HEK293T (cell line): Measurements from ENCODE around the gene GJC3.
"Not testable (repeated sequence)": the region's sequence is repeated elsewhere in the genome, so short reads cannot be mapped to it uniquely, and the experiment has no call there.

Experiments
- CTCF ChIA-PET: fragments of 350-600 bp; formaldehyde crosslinking; extraction: SDS; loops from one replicate; lab custom pipeline; 2021; ENCODE audit warnings: antibody characterized with exemption, inconsistent platforms; lab: Yijun Ruan, JAX
- POLR2A ChIA-PET: fragments of 350-600 bp; formaldehyde crosslinking; extraction: SDS; loops from one replicate; lab custom pipeline; 2020; ENCODE audit warnings: antibody characterized with exemption, inconsistent platforms; lab: Yijun Ruan, JAX
- DNase-seq: peaks from one replicate; pipeline ENCODE4 v3.0.0; 2012; ENCODE audit warnings: mixed read lengths; ENCODE audit errors: extremely low spot score
- ARNT ChIP-seq: fragments of 450-650 bp; IDR thresholded peaks from 2 replicates; pipeline ENCODE4 v1.6.1; 2017; ENCODE audit warnings: mild to moderate bottlenecking
- BHLHE40 ChIP-seq: fragments of 450-650 bp; IDR thresholded peaks from 2 replicates; pipeline ENCODE4 v1.6.1; 2016; ENCODE audit warnings: mild to moderate bottlenecking, moderate library complexity, borderline replicate concordance
- CTBP1 ChIP-seq: fragments of 450-650 bp; IDR thresholded peaks from 2 replicates; pipeline ENCODE4 v1.6.1; 2016; ENCODE audit warnings: borderline replicate concordance
- ELF4 ChIP-seq: fragments of 450-650 bp; IDR thresholded peaks from 2 replicates; pipeline ENCODE4 v1.6.1; 2017; ENCODE audit warnings: antibody characterized with exemption
- FOXA1 ChIP-seq: fragments of 450-650 bp; IDR thresholded peaks from 2 replicates; pipeline ENCODE4 v1.6.1; 2016; ENCODE audit warnings: mild to moderate bottlenecking
- FOXK2 ChIP-seq: fragments of 450-650 bp; IDR thresholded peaks from 2 replicates; pipeline ENCODE4 v1.6.1; 2016; ENCODE audit warnings: mild to moderate bottlenecking
- FOXM1 ChIP-seq: fragments of 450-650 bp; IDR thresholded peaks from 2 replicates; pipeline ENCODE4 v1.6.1; 2017; ENCODE audit warnings: mild to moderate bottlenecking, borderline replicate concordance
- HDGF ChIP-seq: fragments of 450-650 bp; IDR thresholded peaks from 2 replicates; pipeline ENCODE4 v1.6.1; 2017; ENCODE audit warnings: antibody characterized with exemption, borderline replicate concordance
- L3MBTL2 ChIP-seq: fragments of 450-650 bp; conservative IDR thresholded peaks from 2 replicates; pipeline ENCODE4 v1.6.1; 2016; ENCODE audit warnings: mild to moderate bottlenecking
- LEF1 ChIP-seq: fragments of 450-650 bp; IDR thresholded peaks from 2 replicates; pipeline ENCODE4 v1.6.1; 2017; ENCODE audit warnings: mild to moderate bottlenecking, borderline replicate concordance
- NFRKB ChIP-seq: fragments of 450-650 bp; IDR thresholded peaks from 2 replicates; pipeline ENCODE4 v1.6.1; 2016; ENCODE audit warnings: mild to moderate bottlenecking, moderate library complexity
- SP1 ChIP-seq: fragments of 450-650 bp; IDR thresholded peaks from 2 replicates; pipeline ENCODE4 v1.6.1; 2017
- SUZ12 ChIP-seq: fragments of 450-650 bp; IDR thresholded peaks from 2 replicates; pipeline ENCODE4 v1.6.1; 2016; ENCODE audit warnings: mild to moderate bottlenecking
- TARDBP ChIP-seq: fragments of 450-650 bp; IDR thresholded peaks from 2 replicates; pipeline ENCODE4 v1.6.1; 2016
- ZNF384 ChIP-seq: fragments of 450-650 bp; IDR thresholded peaks from 2 replicates; pipeline ENCODE4 v1.6.1; 2016
- TF ChIP-seq, protein P1 (sequence below): fragments of 450-650 bp; IDR thresholded peaks from 2 replicates; pipeline ENCODE4 v1.6.1; 2016

GJC3 gene

DNA sequence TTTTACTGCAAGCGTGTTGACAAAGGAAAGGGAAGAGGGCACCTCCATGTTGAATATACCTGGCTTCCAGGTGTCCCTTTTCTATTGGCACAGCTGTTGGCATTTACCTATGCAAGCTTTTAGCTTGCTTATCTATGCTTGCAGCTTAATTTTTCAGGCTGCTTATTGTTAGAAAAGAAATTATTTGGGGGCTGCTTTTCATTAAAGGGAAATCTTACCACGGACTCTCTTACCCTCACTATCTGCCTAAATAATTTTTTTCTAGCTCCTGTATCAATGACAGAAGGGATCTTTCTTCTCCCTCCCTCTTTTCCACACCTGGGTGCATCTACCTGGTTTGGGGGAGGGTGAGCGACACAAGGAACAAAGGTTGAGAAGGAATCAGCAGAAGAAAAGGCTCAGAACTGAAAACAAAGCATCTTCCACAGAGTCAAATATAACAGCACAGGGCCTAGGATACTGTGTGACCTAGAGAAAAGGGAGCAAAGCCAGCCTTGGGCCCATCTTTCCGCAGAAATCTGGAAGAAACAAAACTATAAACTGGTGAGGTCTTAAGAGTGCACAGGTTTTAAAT, 15.2 kb upstream of the GJC3 start:
- TF ChIP-seq BHLHE40: no peak
- TF ChIP-seq LEF1: no peak
- TF ChIP-seq TARDBP: no peak
- no peak for TF ChIP-seq FOXA1
- TF ChIP-seq SUZ12: no peak
- no peak for TF ChIP-seq FOXM1
- no peak for TF ChIP-seq NFRKB
- TF ChIP-seq ELF4: no peak
- no peak for TF ChIP-seq FOXK2
- TF ChIP-seq SP1: no peak
- TF ChIP-seq, protein P1, sequence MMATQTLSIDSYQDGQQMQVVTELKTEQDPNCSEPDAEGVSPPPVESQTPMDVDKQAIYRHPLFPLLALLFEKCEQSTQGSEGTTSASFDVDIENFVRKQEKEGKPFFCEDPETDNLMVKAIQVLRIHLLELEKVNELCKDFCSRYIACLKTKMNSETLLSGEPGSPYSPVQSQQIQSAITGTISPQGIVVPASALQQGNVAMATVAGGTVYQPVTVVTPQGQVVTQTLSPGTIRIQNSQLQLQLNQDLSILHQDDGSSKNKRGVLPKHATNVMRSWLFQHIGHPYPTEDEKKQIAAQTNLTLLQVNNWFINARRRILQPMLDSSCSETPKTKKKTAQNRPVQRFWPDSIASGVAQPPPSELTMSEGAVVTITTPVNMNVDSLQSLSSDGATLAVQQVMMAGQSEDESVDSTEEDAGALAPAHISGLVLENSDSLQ: no peak
- TF ChIP-seq ZNF384: no peak
- no peak for TF ChIP-seq ARNT
- TF ChIP-seq HDGF: no peak
- no peak for TF ChIP-seq CTBP1
- no peak for TF ChIP-seq L3MBTL2
- CTCF ChIA-PET: no interaction called here
- POLR2A ChIA-PET: interaction anchor here (1.2 kb wide), 1 partner anchor 15 kb away, joined by 6 read pairs; the partner anchor contains the start of gene GJC3

DNA sequence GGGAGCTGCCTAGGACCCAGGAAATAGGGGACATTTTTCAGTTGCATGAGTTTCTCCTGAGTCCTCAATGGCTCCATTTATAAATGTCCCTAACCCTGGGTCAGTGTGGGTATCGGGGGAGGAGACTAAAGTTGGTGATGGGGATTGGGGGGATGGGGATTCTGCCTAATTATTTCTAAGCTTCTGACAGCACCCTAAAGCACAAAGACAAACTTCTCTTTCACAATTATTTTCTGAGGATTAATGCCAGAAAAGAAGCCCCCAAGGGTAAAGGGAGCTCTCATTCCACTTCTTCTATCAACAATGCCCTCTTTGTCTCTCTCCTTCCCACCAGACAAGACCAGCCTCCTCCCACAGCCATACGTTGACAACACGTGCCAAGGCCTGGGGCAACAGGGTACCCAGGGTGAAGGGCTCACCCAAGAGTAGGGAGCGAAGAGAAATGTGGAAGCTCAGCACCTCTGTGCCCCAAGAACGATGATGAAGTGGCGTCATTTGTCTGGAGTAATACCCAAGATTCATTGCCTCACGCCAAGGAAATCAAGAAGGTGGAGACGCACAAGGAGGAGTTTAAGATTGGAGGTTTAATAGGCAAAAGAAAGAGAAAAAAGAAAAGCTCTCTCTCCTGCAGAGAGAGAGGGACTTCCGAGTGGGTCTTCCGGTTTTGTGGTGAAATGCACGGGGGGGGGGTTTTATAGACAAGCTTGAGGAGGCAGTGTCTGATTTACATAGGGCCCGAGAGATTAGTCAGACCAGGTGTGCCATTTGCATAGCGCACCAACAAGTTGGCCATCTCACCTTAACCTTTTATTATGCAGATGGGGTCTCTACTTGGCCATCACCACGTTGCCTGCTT, 14.4 kb upstream of the GJC3 start:
- DNase-seq: no peak
- TF ChIP-seq TARDBP (no peak), CTBP1 (no peak), FOXM1 (no peak), SP1 (no peak), SUZ12 (no peak), L3MBTL2 (no peak), NFRKB (no peak), ZNF384 (no peak)
- ChIA-PET CTCF (no interaction called here), POLR2A (interaction anchor here (1.2 kb wide), 1 partner anchor 15 kb away, joined by 6 read pairs; the partner anchor contains the start of gene GJC3)

More for the DNA sequence above, 15.2 kb upstream of the GJC3 start:
- no peak for DNase-seq

DNA sequence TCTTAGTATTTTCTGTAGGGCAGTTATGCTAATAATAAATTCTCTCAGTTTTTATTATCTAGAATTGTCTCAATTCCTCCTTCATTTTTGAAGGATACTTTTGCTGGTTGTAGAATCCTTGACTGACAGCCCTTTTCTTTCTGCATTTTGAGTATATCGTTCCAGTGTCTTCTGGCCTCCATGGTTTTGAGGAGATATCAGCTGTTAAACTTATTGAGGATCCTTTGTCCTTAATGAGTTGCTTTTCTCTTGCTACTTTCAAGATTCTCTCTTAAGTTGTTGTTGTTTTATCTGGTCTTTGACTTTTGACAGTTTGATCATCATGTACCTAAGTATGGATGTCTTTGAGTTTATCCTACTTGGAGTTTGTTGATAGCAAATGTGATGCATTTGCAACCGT, 8.9 kb upstream of the GJC3 start:
- CTCF ChIA-PET: interaction anchor here (0.5 kb wide), 1 partner anchor 112 kb away, joined by 4 read pairs; no protein-coding TSS in a partner anchor

DNA sequence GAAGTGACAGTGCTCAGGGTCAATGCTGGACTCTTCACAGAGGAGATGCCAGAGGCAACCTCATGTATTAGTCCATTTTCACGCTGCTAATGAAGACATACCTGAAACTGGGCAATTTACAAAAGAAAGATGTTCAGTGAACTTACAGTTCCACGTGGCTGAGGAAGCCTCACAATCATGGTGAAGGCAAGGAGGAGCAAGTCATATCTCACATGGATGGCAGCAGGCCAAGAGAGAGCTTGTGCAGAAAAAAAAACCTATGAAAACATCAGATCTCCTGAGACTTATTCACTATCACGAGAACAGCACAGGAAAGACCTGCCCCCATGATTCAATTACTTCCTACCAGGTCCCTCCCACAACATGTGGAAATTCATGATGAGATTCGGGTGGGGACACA, 5.6 kb upstream of the GJC3 start:
- DNase-seq, POLR2A ChIA-PET: not testable (repeated sequence)
- CTCF ChIA-PET: interaction anchor here (1.0 kb wide), 1 partner anchor 28 kb away, joined by 3 read pairs; no protein-coding TSS in a partner anchor

More for the DNA sequence above, 8.9 kb upstream of the GJC3 start:
- no peak for DNase-seq
- TF ChIP-seq ZNF384 (no peak), FOXA1 (no peak), SUZ12 (no peak), NFRKB (no peak), CTBP1 (no peak), L3MBTL2 (no peak), BHLHE40 (no peak), ARNT (no peak), TARDBP (no peak), ELF4 (no peak), HDGF (no peak), FOXK2 (no peak), FOXM1 (no peak), LEF1 (no peak), SP1 (no peak)
- TF ChIP-seq, protein P1: no peak
- POLR2A ChIA-PET: no interaction called here

DNA sequence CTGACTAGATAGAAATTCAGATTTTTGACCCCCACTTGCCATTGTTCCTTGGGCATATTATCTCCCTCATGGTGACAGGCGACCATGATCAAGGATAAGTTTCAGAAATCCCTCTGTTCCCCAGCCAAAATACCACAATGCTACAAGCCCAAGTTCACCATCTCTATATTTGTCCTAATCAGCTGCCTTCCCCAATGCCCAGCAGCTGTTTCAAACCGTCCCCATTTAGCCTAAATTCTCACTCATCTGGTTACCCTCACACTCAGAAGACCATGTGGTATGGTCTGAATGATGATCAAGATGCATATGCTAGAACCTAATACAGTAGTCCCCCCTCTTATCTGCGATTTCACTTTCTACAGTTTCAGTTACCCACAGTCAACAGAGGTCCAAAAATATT, 956 bp upstream of the GJC3 start:
- CTCF ChIA-PET: no interaction called here
- DNase-seq: no peak
- POLR2A ChIA-PET: interaction anchor here (1.1 to 2.3 kb wide), 3 partner anchors 11 to 15 kb away, joined by 3 to 28 read pairs (median 6); partner anchors contain the start of gene TRIM4
- TF ChIP-seq FOXA1 (no peak), NFRKB (no peak), ARNT (no peak), BHLHE40 (no peak), ZNF384 (no peak), TARDBP (no peak), ELF4 (no peak), CTBP1 (no peak)

DNA sequence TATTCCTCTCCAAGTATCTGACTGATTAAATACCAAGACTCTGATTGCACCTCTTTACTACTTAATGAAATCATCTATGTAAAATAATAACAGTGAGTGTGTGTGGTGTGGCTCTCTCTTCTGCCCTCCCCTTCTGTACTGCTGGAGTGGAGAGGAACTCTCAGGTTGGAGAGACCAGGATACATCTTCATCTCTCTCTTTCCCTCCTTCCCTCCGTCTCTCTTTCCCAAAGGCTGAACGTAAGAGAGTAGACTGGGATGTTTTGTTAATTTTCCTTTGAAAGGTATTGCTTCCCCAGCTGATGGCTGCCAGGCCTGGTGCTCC, 272 bp upstream of the GJC3 start:
- TF ChIP-seq ARNT: no peak
- no peak for TF ChIP-seq TARDBP
- no peak for TF ChIP-seq FOXM1
- TF ChIP-seq FOXA1: no peak
- TF ChIP-seq CTBP1: no peak
- TF ChIP-seq ZNF384: no peak
- TF ChIP-seq ELF4: no peak
- TF ChIP-seq NFRKB: no peak
- no peak for TF ChIP-seq SP1
- no peak for TF ChIP-seq L3MBTL2
- no peak for DNase-seq
- ChIA-PET POLR2A (interaction anchor here (1.0 to 2.3 kb wide), 7 partner anchors 11 to 197 kb away, joined by 3 to 28 read pairs (median 3); partner anchors contain the start of genes AP4M1, MBLAC1, MCM7 and TRIM4), CTCF (interaction anchor here (1.0 to 1.7 kb wide), 4 partner anchors 11 to 65 kb away, joined by 4 to 9 read pairs (median 6); partner anchors contain the start of gene TRIM4)
